NCI-H1105 treated with DMSO at 0.1 percent for 48 hours (cell line): ENCODE results near the gene TMEM255B.

Source experiments
- DNase-seq: peaks from one replicate; lab custom pipeline; 2025; lab: John Stamatoyannopoulos, UW

Gene TMEM255B

GRCh38 chr13:113834496-113835200 lies 75.6 kb downstream of the TMEM255B start:
- DNase-seq, result no peak

GRCh38 chr13:113835461-113836270 lies 76.6 kb downstream of the TMEM255B start:
- DNase-seq, result no peak

GRCh38 chr13:113836768-113837559 lies 77.9 kb downstream of the TMEM255B start:
- DNase-seq, result peak; percentile 79

- peak; percentile 57 for DNase-seq
These were observed 78.7 kb downstream of the TMEM255B start for GRCh38 chr13:113837560-113838355.

- DNase-seq, result no peak
These were observed 79.7 kb downstream of the TMEM255B start for GRCh38 chr13:113838711-113839201.

- DNase-seq, result no peak
These were observed 80.6 kb downstream of the TMEM255B start for GRCh38 chr13:113839536-113840204.

GRCh38 chr13:113840541-113841352 lies 81.7 kb downstream of the TMEM255B start:
- no peak for DNase-seq

GRCh38 chr13:113841353-113841650 lies 82.3 kb downstream of the TMEM255B start:
- no peak for DNase-seq

- no peak for DNase-seq
These were observed 83.5 kb downstream of the TMEM255B start for GRCh38 chr13:113842336-113843062.

GRCh38 chr13:113843063-113843654 lies 84.1 kb downstream of the TMEM255B start:
- DNase-seq, result no peak

GRCh38 chr13:113843864-113844556 lies 85.0 kb downstream of the TMEM255B start:
- DNase-seq, result no peak

GRCh38 chr13:113845055-113845454 lies 86.0 kb downstream of the TMEM255B start:
- DNase-seq, result no peak

GRCh38 chr13:113845723-113846635 lies 87.0 kb downstream of the TMEM255B start:
- no peak for DNase-seq

- DNase-seq, result no peak
These were observed 87.8 kb downstream of the TMEM255B start for GRCh38 chr13:113846636-113847318.

- no peak for DNase-seq
These were observed 89.0 kb downstream of the TMEM255B start for GRCh38 chr13:113848020-113848419.

GRCh38 chr13:113848431-113849260 lies 89.6 kb downstream of the TMEM255B start:
- DNase-seq, result no peak
